GM12873 (cell line): ENCODE data around the gene DGCR8.

Source experiments
- TF ChIP-seq, protein P1 (sequence below): IDR thresholded peaks from 2 replicates; pipeline ENCODE4 v1.5.1; 2012; ENCODE audit warnings: low read depth, mild to moderate bottlenecking, moderate library complexity, low read length, control low read depth; ENCODE audit not compliant: insufficient read depth; ENCODE audit errors: missing control alignments

DGCR8 gene

GRCh38 chr22:20086763-20087162 is 6.7 kb downstream of the DGCR8 start:
- TF ChIP-seq, protein P1, sequence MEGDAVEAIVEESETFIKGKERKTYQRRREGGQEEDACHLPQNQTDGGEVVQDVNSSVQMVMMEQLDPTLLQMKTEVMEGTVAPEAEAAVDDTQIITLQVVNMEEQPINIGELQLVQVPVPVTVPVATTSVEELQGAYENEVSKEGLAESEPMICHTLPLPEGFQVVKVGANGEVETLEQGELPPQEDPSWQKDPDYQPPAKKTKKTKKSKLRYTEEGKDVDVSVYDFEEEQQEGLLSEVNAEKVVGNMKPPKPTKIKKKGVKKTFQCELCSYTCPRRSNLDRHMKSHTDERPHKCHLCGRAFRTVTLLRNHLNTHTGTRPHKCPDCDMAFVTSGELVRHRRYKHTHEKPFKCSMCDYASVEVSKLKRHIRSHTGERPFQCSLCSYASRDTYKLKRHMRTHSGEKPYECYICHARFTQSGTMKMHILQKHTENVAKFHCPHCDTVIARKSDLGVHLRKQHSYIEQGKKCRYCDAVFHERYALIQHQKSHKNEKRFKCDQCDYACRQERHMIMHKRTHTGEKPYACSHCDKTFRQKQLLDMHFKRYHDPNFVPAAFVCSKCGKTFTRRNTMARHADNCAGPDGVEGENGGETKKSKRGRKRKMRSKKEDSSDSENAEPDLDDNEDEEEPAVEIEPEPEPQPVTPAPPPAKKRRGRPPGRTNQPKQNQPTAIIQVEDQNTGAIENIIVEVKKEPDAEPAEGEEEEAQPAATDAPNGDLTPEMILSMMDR = no peak

- TF ChIP-seq, protein P1 = no peak
These were observed 7.5 kb downstream of the DGCR8 start for GRCh38 chr22:20087319-20088262.

DNA sequence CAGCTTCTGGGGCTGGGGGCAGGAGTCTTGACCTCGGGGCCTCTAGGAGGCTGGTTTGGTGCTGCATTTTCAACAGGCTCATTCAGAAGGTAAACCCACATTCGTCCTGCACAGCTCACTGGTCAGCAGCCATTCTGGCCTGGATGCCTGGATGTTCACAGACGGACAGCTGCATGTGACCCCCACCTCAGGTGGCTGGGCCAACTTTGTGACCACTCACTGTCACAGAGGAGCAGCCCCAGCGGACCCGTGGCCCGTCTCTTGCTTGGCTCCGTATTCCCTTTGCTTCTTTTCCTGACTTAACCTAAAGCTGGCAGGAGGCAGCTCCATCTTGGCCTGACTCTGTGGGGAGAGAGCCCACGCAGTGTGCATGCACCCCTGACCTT is 8.2 kb downstream of the DGCR8 start:
- TF ChIP-seq, protein P1 = no peak

GRCh38 chr22:20089226-20089976 is 9.4 kb downstream of the DGCR8 start:
- TF ChIP-seq, protein P1 = no peak

- TF ChIP-seq, protein P1 = no peak
These were observed 10.1 kb downstream of the DGCR8 start for GRCh38 chr22:20089977-20090729.

- TF ChIP-seq, protein P1 = no peak
These were observed 10.7 kb downstream of the DGCR8 start for GRCh38 chr22:20090730-20091240.
